Gastrocnemius medialis (tissue), 4 donors: ENCODE measurements around the gene ZDHHC18. TPM values are rescaled to one million over a fixed set of nuclear protein-coding genes. Genes with fewer than 3 reads are reported as not detected.

Source experiments
- ATAC-seq, 2 donors: fragments of 150-250 bp; one replicate each; pipeline ENCODE4 v1.9.1; 2016
- DNase-seq, 2 donors: peaks; one replicate each; pipeline ENCODE4 v3.0.0-alpha.2; 2019
- H3K27ac ChIP-seq, 4 donors: fragments of 200-600 bp; sonication (generic); 1 replicate in 1 of 4; 2 replicates in 3 of 4; pipeline ENCODE4 v1.5.1; 2016 to 2018; ENCODE audit warnings: mild to moderate bottlenecking in 2 of 4, moderate library complexity in 1 of 4
- H3K27me3 ChIP-seq, 3 donors: fragments of 200-600 bp; sonication (generic) in 2 of 3; 1 replicate in 1 of 3; 2 replicates in 2 of 3; pipeline versions ENCODE4 v1.5.1 to v1.6.0; 2016 to 2019; ENCODE audit warnings: mild to moderate bottlenecking in 1 of 3, moderate library complexity in 1 of 3
- H3K36me3 ChIP-seq, 2 donors: fragments of 200-600 bp; sonication (generic) in 1 of 2; one replicate each; pipeline ENCODE4 v1.5.1; 2017 to 2018
- H3K4me1 ChIP-seq, 2 donors: fragments of 200-600 bp; sonication (generic) in 1 of 2; one replicate each; pipeline ENCODE4 v1.5.1; 2016 to 2017; ENCODE audit warnings: mild to moderate bottlenecking in 2 of 2
- H3K4me3 ChIP-seq, 4 donors: fragments of 200-600 bp; sonication (generic) in 3 of 4; 1 replicate in 1 of 4; 2 replicates in 3 of 4; pipeline ENCODE4 v1.5.1; 2016 to 2019; ENCODE audit warnings: mild to moderate bottlenecking in 2 of 4
- H3K9me3 ChIP-seq, 3 donors: fragments of 200-600 bp; sonication (generic) in 2 of 3; 1 replicate in 1 of 3; 2 replicates in 2 of 3; pipeline ENCODE4 v1.5.1; 2016 to 2019
- POLR2A ChIP-seq, 2 donors: fragments of 450-650 bp; IDR thresholded peaks; one replicate each; pipeline ENCODE4 v1.6.1; 2017; ENCODE audit warnings: antibody characterized with exemption in 2 of 2, mild to moderate bottlenecking in 2 of 2, moderate library complexity in 2 of 2
- in situ Hi-C, 4 donors: fragments of 200-750 bp; cut with MboI; loops; one replicate each; pipeline versions ENCODE4 v1.15.0 to v1.8.0; 2017; ENCODE audit warnings: low sequenced_read_pairs in 4 of 4
- intact Hi-C: fragments of 100-400 bp; cut with DNase I; formaldehyde crosslinking; loops from one replicate; pipeline ENCODE4 v1.15.1; 2023; ENCODE audit warnings: low total_unique reads
- total RNA-seq, 4 donors: library from RNA; depleted of rRNA; stranded (reverse); fragments of >200 nt; gene quantifications; one replicate each; pipeline versions ENCODE4 v1.1.0 to v1.2.3, GENCODE V29; 2016
- TF ChIP-seq, protein P1 (sequence below), 5 experiments: fragments of 450-650 bp in 3 of 5; fragments of 200-600 bp in 2 of 5; sonication (generic) in 2 of 5; IDR thresholded peaks in 4 of 5; conservative IDR thresholded peaks in 1 of 5; 1 replicate in 4 of 5; 2 replicates in 1 of 5; pipeline ENCODE4 v1.5.1; 2016 to 2019; ENCODE audit warnings: antibody characterized with exemption in 5 of 5, mild to moderate bottlenecking in 3 of 5, moderate library complexity in 3 of 5

ZDHHC18 gene, protein sequence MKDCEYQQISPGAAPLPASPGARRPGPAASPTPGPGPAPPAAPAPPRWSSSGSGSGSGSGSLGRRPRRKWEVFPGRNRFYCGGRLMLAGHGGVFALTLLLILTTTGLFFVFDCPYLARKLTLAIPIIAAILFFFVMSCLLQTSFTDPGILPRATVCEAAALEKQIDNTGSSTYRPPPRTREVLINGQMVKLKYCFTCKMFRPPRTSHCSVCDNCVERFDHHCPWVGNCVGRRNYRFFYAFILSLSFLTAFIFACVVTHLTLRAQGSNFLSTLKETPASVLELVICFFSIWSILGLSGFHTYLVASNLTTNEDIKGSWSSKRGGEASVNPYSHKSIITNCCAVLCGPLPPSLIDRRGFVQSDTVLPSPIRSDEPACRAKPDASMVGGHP
- 10 to 100 TPM in 3 of 4 donors, 1 to 10 TPM in 1; 8.1 to 16.3 (median 12.5) TPM for total RNA-seq

DNA sequence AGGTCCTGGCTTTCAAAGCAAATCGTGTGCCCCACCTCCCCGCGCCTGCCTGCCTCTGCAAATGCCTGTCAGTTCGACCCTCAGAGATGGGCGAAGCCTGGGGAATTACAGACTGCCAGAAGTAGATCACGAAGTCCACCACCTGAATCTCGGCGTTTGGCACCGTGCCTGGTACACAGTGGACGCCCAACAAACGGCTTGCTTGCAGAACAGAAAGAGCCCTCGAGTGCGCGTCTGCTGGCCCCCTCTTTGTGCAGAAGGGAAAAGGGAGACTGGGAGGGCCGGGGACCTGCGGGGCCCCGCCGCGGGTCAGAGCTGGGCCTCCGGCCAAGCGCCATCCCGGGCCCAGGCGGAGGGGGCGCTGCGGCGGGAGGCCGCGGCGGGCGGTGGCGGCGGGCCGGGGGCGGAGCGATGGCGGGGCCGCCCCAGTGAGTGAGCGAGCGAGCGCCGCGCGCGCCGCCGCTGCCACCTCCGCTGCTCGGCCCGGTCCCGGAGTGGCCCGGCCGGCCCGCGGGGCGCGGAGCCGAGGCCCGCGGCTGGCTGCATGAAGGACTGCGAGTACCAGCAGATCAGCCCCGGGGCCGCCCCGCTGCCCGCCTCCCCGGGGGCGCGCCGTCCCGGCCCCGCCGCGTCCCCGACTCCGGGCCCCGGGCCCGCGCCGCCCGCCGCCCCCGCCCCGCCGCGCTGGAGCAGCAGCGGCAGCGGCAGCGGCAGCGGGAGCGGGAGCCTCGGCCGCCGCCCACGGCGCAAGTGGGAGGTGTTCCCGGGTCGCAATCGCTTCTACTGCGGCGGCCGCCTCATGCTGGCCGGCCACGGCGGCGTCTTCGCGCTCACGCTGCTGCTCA, at the start of gene ZDHHC18:
TSS of gene ZDHHC18 (plus strand) at position 428 of the 845 bp plus-strand sequence. CDS start at position 545, 117 bp downstream.
- TF ChIP-seq POLR2A (IDR thresholded peaks at IDR 0.05) = peak; percentile 22 to 55
- TF ChIP-seq, protein P1, sequence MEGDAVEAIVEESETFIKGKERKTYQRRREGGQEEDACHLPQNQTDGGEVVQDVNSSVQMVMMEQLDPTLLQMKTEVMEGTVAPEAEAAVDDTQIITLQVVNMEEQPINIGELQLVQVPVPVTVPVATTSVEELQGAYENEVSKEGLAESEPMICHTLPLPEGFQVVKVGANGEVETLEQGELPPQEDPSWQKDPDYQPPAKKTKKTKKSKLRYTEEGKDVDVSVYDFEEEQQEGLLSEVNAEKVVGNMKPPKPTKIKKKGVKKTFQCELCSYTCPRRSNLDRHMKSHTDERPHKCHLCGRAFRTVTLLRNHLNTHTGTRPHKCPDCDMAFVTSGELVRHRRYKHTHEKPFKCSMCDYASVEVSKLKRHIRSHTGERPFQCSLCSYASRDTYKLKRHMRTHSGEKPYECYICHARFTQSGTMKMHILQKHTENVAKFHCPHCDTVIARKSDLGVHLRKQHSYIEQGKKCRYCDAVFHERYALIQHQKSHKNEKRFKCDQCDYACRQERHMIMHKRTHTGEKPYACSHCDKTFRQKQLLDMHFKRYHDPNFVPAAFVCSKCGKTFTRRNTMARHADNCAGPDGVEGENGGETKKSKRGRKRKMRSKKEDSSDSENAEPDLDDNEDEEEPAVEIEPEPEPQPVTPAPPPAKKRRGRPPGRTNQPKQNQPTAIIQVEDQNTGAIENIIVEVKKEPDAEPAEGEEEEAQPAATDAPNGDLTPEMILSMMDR (IDR thresholded peaks at IDR 0.05 in 4 of 5, conservative IDR thresholded peaks at IDR 0.05 in 1 of 5) = peak; percentile 49 to 83 (median 71)
- no peaks in the 10 kb centered on the region for H3K9me3 ChIP-seq
- H3K36me3 ChIP-seq = no peaks in the 10 kb centered on the region
- intact Hi-C loops = loop anchor here (2.0 kb wide), 1 partner anchor 38 kb away; no protein-coding TSS in a partner anchor
- H3K27ac ChIP-seq = peak within 1 kb of the TSS; percentile 78 to 83 (median 81)
- ATAC-seq (peak; percentile 91 to 94), DNase-seq (peak; percentile 25 to 55)
- peaks cover 20 to 26% of the 10 kb centered on the region in 2 donors for H3K4me1 ChIP-seq
- in situ Hi-C loops = no loop called here
- peak within 1 kb of the TSS; percentile 73 to 94 (median 78) for H3K4me3 ChIP-seq
- no peaks in the 10 kb centered on the region for H3K27me3 ChIP-seq

DNA sequence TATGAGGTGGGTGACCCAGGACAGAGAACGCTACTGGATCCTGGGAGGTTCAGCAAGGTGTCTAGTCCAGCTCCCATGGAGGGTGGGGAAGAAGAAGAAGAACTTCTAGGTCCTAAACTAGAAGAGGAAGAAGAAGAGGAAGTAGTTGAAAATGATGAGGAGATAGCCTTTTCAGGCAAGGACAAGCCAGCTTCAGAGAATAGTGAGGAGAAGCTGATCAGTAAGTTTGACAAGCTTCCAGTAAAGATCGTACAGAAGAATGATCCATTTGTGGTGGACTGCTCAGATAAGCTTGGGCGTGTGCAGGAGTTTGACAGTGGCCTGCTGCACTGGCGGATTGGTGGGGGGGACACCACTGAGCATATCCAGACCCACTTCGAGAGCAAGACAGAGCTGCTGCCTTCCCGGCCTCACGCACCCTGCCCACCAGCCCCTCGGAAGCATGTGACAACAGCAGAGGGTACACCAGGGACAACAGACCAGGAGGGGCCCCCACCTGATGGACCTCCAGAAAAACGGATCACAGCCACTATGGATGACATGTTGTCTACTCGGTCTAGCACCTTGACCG, 47.3 kb upstream of the ZDHHC18 start:
- DNase-seq = no peak
- H3K4me3 ChIP-seq = no peak overlapping the region
- H3K4me1 ChIP-seq = peaks cover 16 to 24% of the 10 kb centered on the region in 2 donors
- no peaks in the 10 kb centered on the region for H3K9me3 ChIP-seq
- no peaks in the 10 kb centered on the region for H3K27me3 ChIP-seq
- TF ChIP-seq, protein P1 (IDR thresholded peaks at IDR 0.05 in 4 of 5, conservative IDR thresholded peaks at IDR 0.05 in 1 of 5) = no peak
- no peak for TF ChIP-seq POLR2A (IDR thresholded peaks at IDR 0.05)
- in situ Hi-C loops (no loop called here), intact Hi-C loops (no loop called here)
- no peak overlapping the region for H3K27ac ChIP-seq
- no peak for ATAC-seq
- H3K36me3 ChIP-seq = peaks cover 2 to 69% of the 10 kb centered on the region in 2 donors

DNA sequence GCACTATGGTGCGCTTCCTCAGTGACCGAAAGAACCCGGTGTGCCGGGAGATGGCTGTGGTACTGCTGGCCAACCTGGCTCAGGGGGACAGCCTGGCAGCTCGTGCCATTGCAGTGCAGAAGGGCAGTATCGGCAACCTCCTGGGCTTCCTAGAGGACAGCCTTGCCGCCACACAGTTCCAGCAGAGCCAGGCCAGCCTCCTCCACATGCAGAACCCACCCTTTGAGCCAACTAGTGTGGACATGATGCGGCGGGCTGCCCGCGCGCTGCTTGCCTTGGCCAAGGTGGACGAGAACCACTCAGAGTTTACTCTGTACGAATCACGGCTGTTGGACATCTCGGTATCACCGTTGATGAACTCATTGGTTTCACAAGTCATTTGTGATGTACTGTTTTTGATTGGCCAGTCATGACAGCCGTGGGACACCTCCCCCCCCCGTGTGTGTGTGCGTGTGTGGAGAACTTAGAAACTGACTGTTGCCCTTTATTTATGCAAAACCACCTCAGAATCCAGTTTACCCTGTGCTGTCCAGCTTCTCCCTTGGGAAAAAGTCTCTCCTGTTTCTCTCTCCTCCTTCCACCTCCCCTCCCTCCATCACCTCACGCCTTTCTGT, 46.0 kb upstream of the ZDHHC18 start:
- H3K4me1 ChIP-seq = peaks cover 21 to 36% of the 10 kb centered on the region in 2 donors
- DNase-seq = no peak
- no peak overlapping the region for H3K4me3 ChIP-seq
- in situ Hi-C loops = loop anchor here in 1 of 4 donors (10.0 kb wide), 1 partner anchor 86 kb away; the partner anchor contains the start of gene ARID1A
- H3K36me3 ChIP-seq = peaks cover 0 to 56% of the 10 kb centered on the region in 2 donors
- no peak overlapping the region for H3K27ac ChIP-seq
- TF ChIP-seq POLR2A (IDR thresholded peaks at IDR 0.05) = no peak
- intact Hi-C loops = no loop called here
- H3K27me3 ChIP-seq = no peaks in the 10 kb centered on the region
- H3K9me3 ChIP-seq = no peaks in the 10 kb centered on the region
- ATAC-seq = no peak

DNA sequence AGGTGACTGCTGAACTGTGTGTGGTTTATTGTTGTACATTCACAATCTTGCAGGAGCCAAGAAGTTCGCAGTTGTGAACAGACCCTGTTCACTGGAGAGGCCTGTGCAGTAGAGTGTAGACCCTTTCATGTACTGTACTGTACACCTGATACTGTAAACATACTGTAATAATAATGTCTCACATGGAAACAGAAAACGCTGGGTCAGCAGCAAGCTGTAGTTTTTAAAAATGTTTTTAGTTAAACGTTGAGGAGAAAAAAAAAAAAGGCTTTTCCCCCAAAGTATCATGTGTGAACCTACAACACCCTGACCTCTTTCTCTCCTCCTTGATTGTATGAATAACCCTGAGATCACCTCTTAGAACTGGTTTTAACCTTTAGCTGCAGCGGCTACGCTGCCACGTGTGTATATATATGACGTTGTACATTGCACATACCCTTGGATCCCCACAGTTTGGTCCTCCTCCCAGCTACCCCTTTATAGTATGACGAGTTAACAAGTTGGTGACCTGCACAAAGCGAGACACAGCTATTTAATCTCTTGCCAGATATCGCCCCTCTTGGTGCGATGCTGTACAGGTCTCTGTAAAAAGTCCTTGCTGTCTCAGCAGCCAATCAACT, 45.2 kb upstream of the ZDHHC18 start:
- ATAC-seq = no peak
- Histone ChIP-seq H3K27me3 (no peaks in the 10 kb centered on the region), H3K4me1 (peaks cover 26 to 45% of the 10 kb centered on the region in 2 donors), H3K27ac (peak overlapping the region in 1 of 4 donors; percentile 1), H3K36me3 (peaks cover 0 to 47% of the 10 kb centered on the region in 2 donors), H3K4me3 (no peak overlapping the region), H3K9me3 (no peaks in the 10 kb centered on the region)
- in situ Hi-C loops = loop anchor here in 1 of 4 donors (10.0 kb wide), 1 partner anchor 87 kb away; the partner anchor contains the start of gene ARID1A
- TF ChIP-seq, protein P1 (IDR thresholded peaks at IDR 0.05 in 4 of 5, conservative IDR thresholded peaks at IDR 0.05 in 1 of 5) = no peak
- TF ChIP-seq POLR2A (IDR thresholded peaks at IDR 0.05) = no peak
- intact Hi-C loops = no loop called here
- DNase-seq = no peak
